Measurements from ENCODE around the gene KRTAP22-1. TPM values are rescaled to one million over a fixed set of nuclear protein-coding genes. Genes with fewer than 3 reads are reported as not detected.

The KRTAP22-1 gene
- total RNA-seq, 1 donor from 2014 or later = not detected

GRCh38 chr21:30625449-30626165, 24.7 kb downstream of the KRTAP22-1 start:
- TF ChIP-seq CTCF (IDR thresholded peaks at IDR 0.05; ENCODE audit: insufficient read depth, low read length, severe bottlenecking) = no peak
- no peak overlapping the region for H3K4me3 ChIP-seq (ENCODE audit: low read depth, low read length)
- FAIRE-seq = no peak
- no peak for DNase-seq (ENCODE audit: low read depth)
- H3K36me3 ChIP-seq (ENCODE audit: control insufficient read depth, insufficient read depth, low read length) = no peaks in the 10 kb centered on the region
- no peaks in the 10 kb centered on the region for H3K27me3 ChIP-seq (ENCODE audit: control insufficient read depth, insufficient read depth, low read length)

GRCh38 chr21:30628109-30628508, 27.2 kb downstream of the KRTAP22-1 start:
- Histone ChIP-seq H3K27me3 (ENCODE audit: control insufficient read depth, insufficient read depth, low read length) (no peaks in the 10 kb centered on the region), H3K36me3 (ENCODE audit: control insufficient read depth, insufficient read depth, low read length) (no peaks in the 10 kb centered on the region), H3K4me3 (ENCODE audit: low read depth, low read length) (no peak overlapping the region)
- no peak for FAIRE-seq
- DNase-seq (ENCODE audit: low read depth) = no peak
- no peak for TF ChIP-seq CTCF (IDR thresholded peaks at IDR 0.05; ENCODE audit: insufficient read depth, low read length, severe bottlenecking)

- Histone ChIP-seq H3K36me3 (ENCODE audit: control insufficient read depth, insufficient read depth, low read length) (no peaks in the 10 kb centered on the region), H3K4me3 (ENCODE audit: low read depth, low read length) (no peak overlapping the region), H3K27me3 (ENCODE audit: control insufficient read depth, insufficient read depth, low read length) (no peaks in the 10 kb centered on the region)
- no peak for DNase-seq (ENCODE audit: low read depth)
- TF ChIP-seq CTCF (IDR thresholded peaks at IDR 0.05; ENCODE audit: insufficient read depth, low read length, severe bottlenecking) = no peak
- no peak for FAIRE-seq
Measured at GRCh38 chr21:30629200-30629599, 28.3 kb downstream of the KRTAP22-1 start.

GRCh38 chr21:30634906-30635305, 34.0 kb downstream of the KRTAP22-1 start, which contains the start of gene KRTAP20-2:
Gene KRTAP20-2 (plus strand): TSS chr21:30635206. CDS start chr21:30635264, 58 bp downstream.
- no peak for TF ChIP-seq CTCF (IDR thresholded peaks at IDR 0.05; ENCODE audit: insufficient read depth, low read length, severe bottlenecking)
- no peak for FAIRE-seq
- H3K36me3 ChIP-seq (ENCODE audit: control insufficient read depth, insufficient read depth, low read length) = no peaks in the 10 kb centered on the region
- H3K27me3 ChIP-seq (ENCODE audit: control insufficient read depth, insufficient read depth, low read length) = no peaks in the 10 kb centered on the region
- no peak within 1 kb of the TSS for H3K4me3 ChIP-seq (ENCODE audit: low read depth, low read length)
- DNase-seq (ENCODE audit: low read depth) = no peak

GRCh38 chr21:30638686-30639085, 37.8 kb downstream of the KRTAP22-1 start:
- DNase-seq (ENCODE audit: low read depth) = no peak
- no peaks in the 10 kb centered on the region for H3K36me3 ChIP-seq (ENCODE audit: control insufficient read depth, insufficient read depth, low read length)
- no peaks in the 10 kb centered on the region for H3K27me3 ChIP-seq (ENCODE audit: control insufficient read depth, insufficient read depth, low read length)
- H3K4me3 ChIP-seq (ENCODE audit: low read depth, low read length) = no peak overlapping the region
- no peak for TF ChIP-seq CTCF (IDR thresholded peaks at IDR 0.05; ENCODE audit: insufficient read depth, low read length, severe bottlenecking)
- no peak for FAIRE-seq

- no peak for TF ChIP-seq CTCF (IDR thresholded peaks at IDR 0.05; ENCODE audit: insufficient read depth, low read length, severe bottlenecking)
- Histone ChIP-seq H3K27me3 (ENCODE audit: control insufficient read depth, insufficient read depth, low read length) (no peaks in the 10 kb centered on the region), H3K36me3 (ENCODE audit: control insufficient read depth, insufficient read depth, low read length) (no peaks in the 10 kb centered on the region), H3K4me3 (ENCODE audit: low read depth, low read length) (no peak within 1 kb of the TSS)
- FAIRE-seq (no peak), DNase-seq (ENCODE audit: low read depth) (no peak)
Measured at GRCh38 chr21:30642564-30642963, 41.7 kb downstream of the KRTAP22-1 start, which contains the start of gene KRTAP20-3. Gene KRTAP20-3 (plus strand): TSS chr21:30642864.
